T follicular helper cell (primary cell): ENCODE measurements around the gene NANOS2.
A peak's percentile ranks its signal among the peaks of the same experiment; 100 is the strongest.

ENCODE experiments used
- DNase-seq: peaks from one replicate; pipeline ENCODE4 v3.0.0-alpha.2; 2020; ENCODE audit warnings: low read depth

NANOS2 gene

GRCh38 chr19:45929247-45929646, 14.7 kb upstream of the NANOS2 start:
- no peak for DNase-seq

- peak; percentile 82 for DNase-seq
Measured at GRCh38 chr19:45927565-45928261, 13.1 kb upstream of the NANOS2 start.

- no peak for DNase-seq
Measured at GRCh38 chr19:45924891-45925447, 10.4 kb upstream of the NANOS2 start.

GRCh38 chr19:45922281-45922680, 7.7 kb upstream of the NANOS2 start:
- DNase-seq = no peak

GRCh38 chr19:45920458-45920857, 5.9 kb upstream of the NANOS2 start:
- DNase-seq = no peak

- no peak for DNase-seq
Measured at GRCh38 chr19:45919678-45920077, 5.1 kb upstream of the NANOS2 start.

GRCh38 chr19:45918721-45919120, 4.1 kb upstream of the NANOS2 start:
- no peak for DNase-seq

GRCh38 chr19:45917421-45918091, 3.0 kb upstream of the NANOS2 start:
- no peak for DNase-seq

GRCh38 chr19:45911291-45911690, 3.3 kb downstream of the NANOS2 start:
- no peak for DNase-seq

GRCh38 chr19:45908956-45909355, 5.6 kb downstream of the NANOS2 start:
- no peak for DNase-seq

GRCh38 chr19:45906221-45906620, 8.4 kb downstream of the NANOS2 start:
- no peak for DNase-seq

- no peak for DNase-seq
Measured at GRCh38 chr19:45905011-45905410, 9.6 kb downstream of the NANOS2 start.

GRCh38 chr19:45902651-45903625, 11.6 kb downstream of the NANOS2 start:
- peak; percentile 99 for DNase-seq

GRCh38 chr19:45901912-45902650, 12.5 kb downstream of the NANOS2 start, which contains the start of gene MYPOP:
MYPOP (minus strand) TSS chr19:45902613; CDS start chr19:45901773, 840 bp downstream.
- DNase-seq = no peak

- DNase-seq = no peak
Measured at GRCh38 chr19:45901432-45901911, 13.1 kb downstream of the NANOS2 start.

GRCh38 chr19:45900738-45901431, 13.7 kb downstream of the NANOS2 start:
- no peak for DNase-seq

- no peak for DNase-seq
Measured at GRCh38 chr19:45899919-45900589, 14.5 kb downstream of the NANOS2 start.

- DNase-seq = no peak
Measured at GRCh38 chr19:45899253-45899652, 15.3 kb downstream of the NANOS2 start.

GRCh38 chr19:45897261-45897812, 17.2 kb downstream of the NANOS2 start:
- DNase-seq = no peak
